Activated CD4-positive, alpha-beta T cell treated with anti-CD3 and anti-CD28 coated beads, Interleukin-2, amount 10 ng/mL, durations not matched to agents 7 days and 5 days (primary cell): ENCODE data around the gene RLBP1. TPM values are rescaled to one million over a fixed set of nuclear protein-coding genes. Genes with fewer than 3 reads are reported as not detected.

Experiments
- CTCF ChIA-PET: fragments of 350-600 bp; sonication (Branson Sonifier 250); formaldehyde crosslinking; loops from one replicate; lab custom pipeline; 2021; ENCODE audit warnings: antibody characterized with exemption; lab: Charles Lee
- POLR2A ChIA-PET: fragments of 350-600 bp; sonication (Branson Sonifier 250); formaldehyde crosslinking; loops from one replicate; lab custom pipeline; 2021; ENCODE audit warnings: antibody characterized with exemption; lab: Charles Lee
- DNase-seq: peaks from one replicate; pipeline ENCODE4 v3.0.0-alpha.2; 2020
- H3K27ac Mint-ChIP-seq: one replicate; pipeline ENCODE4 v1.8.0; 2021; ENCODE audit warnings: mild to moderate bottlenecking, moderate library complexity, mixed read lengths
- H3K27me3 Mint-ChIP-seq: one replicate; pipeline ENCODE4 v1.8.0; 2021; ENCODE audit warnings: mixed read lengths
- H3K36me3 Mint-ChIP-seq: one replicate; pipeline ENCODE4 v1.8.0; 2021; ENCODE audit warnings: low read depth, mixed read lengths
- H3K4me1 Mint-ChIP-seq: one replicate; pipeline ENCODE4 v1.8.0; 2021; ENCODE audit warnings: mixed read lengths
- H3K4me3 Mint-ChIP-seq: one replicate; pipeline ENCODE4 v1.8.0; 2021; ENCODE audit warnings: mild to moderate bottlenecking, moderate library complexity, mixed read lengths
- H3K9me3 Mint-ChIP-seq: one replicate; pipeline ENCODE4 v1.8.0; 2021; ENCODE audit warnings: mixed read lengths
- total RNA-seq, 2 experiments: library from RNA; stranded (reverse); gene quantifications; one replicate each; pipeline ENCODE4 v1.2.3, GENCODE V29; 2021

The RLBP1 gene
- total RNA-seq, 2 experiments from 2014 or later, result not detected

DNA sequence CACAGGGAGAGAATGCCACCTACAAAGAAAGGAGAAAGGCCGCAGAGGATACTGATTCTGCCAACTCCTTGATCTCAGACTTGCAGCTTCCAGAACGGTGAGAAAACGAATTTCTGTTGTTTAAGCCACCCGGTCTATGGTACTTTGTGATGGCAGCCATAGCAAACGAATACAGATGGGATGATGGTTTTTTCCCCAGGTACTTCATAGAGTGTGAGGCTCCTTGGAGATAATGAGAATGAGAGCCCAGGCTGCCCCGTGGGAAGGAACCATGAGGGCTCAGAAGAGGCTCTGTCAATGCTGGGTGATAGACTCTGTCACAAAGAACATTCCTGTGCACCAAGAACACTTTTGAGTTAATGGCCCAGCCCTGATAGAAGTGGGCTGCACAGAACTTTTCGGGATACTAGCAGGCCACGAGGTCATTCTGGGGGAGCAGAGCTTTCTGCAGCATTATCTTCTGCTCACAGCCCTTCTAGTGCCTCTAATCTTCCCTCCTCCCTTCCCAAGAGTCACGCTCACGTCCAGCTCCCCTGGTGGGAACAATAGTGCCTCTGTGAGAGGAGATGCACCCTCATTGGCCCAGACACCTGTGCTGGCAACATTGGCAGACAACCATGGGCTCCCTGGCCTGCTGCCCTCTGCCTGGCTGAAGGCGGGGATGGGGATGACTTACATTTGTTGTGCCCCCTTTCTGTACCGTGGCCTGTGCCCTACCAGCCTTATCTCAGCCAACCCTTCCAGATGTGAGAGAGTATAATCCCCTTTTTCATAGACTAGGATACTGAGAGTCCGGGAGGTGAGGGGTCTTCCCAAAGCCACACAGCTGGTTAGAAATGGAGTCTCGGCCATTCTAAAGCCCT is 5.2 kb upstream of the RLBP1 start:
- H3K27me3 Mint-ChIP-seq, result peaks cover 3% of the 10 kb centered on the region
- H3K9me3 Mint-ChIP-seq, result no peaks in the 10 kb centered on the region
- no peak overlapping the region for H3K27ac Mint-ChIP-seq
- no peaks in the 10 kb centered on the region for H3K36me3 Mint-ChIP-seq
- POLR2A ChIA-PET, result no interaction called here
- H3K4me1 Mint-ChIP-seq, result peaks cover 3% of the 10 kb centered on the region
- no peak for DNase-seq
- no peak overlapping the region for H3K4me3 Mint-ChIP-seq
- CTCF ChIA-PET, result interaction anchor here (4.8 kb wide), 1 partner anchor 20 kb away, joined by 15 read pairs; no protein-coding TSS in a partner anchor

GRCh38 chr15:89225588-89225987 is 4.2 kb upstream of the RLBP1 start:
- peaks cover 2% of the 10 kb centered on the region for H3K4me1 Mint-ChIP-seq
- no peak overlapping the region for H3K4me3 Mint-ChIP-seq
- H3K27ac Mint-ChIP-seq, result no peak overlapping the region
- H3K9me3 Mint-ChIP-seq, result no peaks in the 10 kb centered on the region
- ChIA-PET POLR2A (no interaction called here), CTCF (interaction anchor here (4.8 kb wide), 1 partner anchor 19 kb away, joined by 15 read pairs; no protein-coding TSS in a partner anchor)
- H3K36me3 Mint-ChIP-seq, result no peaks in the 10 kb centered on the region
- H3K27me3 Mint-ChIP-seq, result peaks cover 3% of the 10 kb centered on the region
- DNase-seq, result no peak

DNA sequence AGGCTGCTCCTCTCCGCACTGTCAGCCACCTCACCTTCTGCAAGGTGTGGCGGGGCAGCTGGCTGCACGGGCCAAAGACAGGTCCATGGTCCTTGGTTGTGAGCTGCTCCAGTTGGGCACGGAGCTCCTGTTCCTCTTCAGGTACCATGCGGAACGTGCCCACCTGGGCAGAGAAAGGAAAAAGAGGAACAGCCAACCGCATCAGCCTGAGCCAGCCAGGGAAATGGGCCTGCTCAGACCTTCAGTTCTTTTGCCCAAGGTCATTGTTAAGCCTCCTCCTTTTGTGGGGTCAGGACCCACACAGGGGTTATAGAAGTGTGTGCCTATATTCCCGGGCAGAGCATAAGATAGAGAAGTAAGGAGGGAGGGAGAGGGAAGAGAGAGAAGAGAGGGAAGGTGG is 2.8 kb downstream of the RLBP1 start:
- Mint-ChIP-seq H3K36me3 (no peaks in the 10 kb centered on the region), H3K4me1 (no peaks in the 10 kb centered on the region), H3K9me3 (no peaks in the 10 kb centered on the region), H3K27ac (no peak overlapping the region), H3K27me3 (peaks cover 1% of the 10 kb centered on the region), H3K4me3 (no peak overlapping the region)
- POLR2A ChIA-PET, result no interaction called here
- CTCF ChIA-PET, result interaction anchor here (2.4 kb wide), 1 partner anchor 12 kb away, joined by 16 read pairs; no protein-coding TSS in a partner anchor
- no peak for DNase-seq

DNA sequence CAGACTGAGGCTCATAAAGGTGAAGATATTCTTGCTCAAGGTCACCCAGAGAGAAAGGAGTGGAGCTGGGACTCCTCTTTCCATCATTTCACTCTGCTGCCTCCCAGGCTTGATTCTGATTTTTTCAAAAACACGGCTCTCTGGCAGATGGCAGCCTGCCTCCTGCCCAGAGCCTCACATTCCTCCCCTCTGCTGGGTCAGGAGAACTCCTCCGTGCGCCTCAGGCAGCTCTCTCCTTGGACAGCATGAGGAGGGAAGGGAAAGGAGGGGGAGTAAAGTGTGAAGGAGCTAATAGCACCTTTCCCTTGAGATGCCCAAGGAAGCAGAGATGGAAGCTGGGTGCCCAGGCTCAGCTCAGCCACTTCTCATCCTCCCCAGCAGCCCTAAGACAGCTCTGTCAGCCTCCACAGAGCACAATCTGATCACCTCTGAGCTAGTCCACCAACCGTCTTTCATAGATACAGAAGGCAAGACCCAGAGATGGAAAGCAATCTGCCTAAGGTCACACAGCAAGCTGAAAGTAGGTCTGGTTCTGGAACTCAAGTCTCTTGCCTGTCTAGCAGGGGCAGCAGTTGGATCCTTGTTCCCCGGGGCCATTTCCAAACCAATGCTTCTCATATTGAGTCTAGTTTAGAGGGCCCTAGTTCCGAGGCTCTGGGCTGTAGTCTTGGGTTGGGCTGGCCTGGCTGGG is 3.5 kb downstream of the RLBP1 start:
- H3K9me3 Mint-ChIP-seq, result no peaks in the 10 kb centered on the region
- H3K4me1 Mint-ChIP-seq, result no peaks in the 10 kb centered on the region
- H3K27ac Mint-ChIP-seq, result no peak overlapping the region
- no peak overlapping the region for H3K4me3 Mint-ChIP-seq
- ChIA-PET POLR2A (no interaction called here), CTCF (interaction anchor here (0.5 to 2.4 kb wide), 2 partner anchors 11 to 454 kb away, joined by 3 to 16 read pairs; no protein-coding TSS in a partner anchor)
- DNase-seq, result no peak
- peaks cover 1% of the 10 kb centered on the region for H3K27me3 Mint-ChIP-seq
- H3K36me3 Mint-ChIP-seq, result no peaks in the 10 kb centered on the region

DNA sequence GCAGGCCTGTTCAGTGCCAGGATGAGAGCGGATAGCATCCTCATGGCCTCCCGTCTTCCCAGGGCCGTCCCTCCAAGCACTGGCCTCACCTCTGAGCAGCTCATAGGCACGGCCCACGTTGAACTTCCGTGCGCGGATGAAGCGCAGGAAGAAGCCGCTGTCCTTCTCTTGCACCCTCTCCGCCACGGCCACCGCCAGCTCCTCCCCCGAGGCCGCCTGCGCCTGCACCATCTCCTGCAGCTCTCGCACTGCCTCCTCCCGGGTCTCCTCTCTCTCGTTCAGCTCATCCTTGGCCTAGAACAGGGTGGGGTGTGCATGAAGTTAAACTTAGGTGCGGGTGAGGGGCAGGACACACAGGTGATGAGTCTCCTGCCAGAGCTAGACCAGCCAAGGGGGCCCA is 4.3 kb downstream of the RLBP1 start:
- H3K9me3 Mint-ChIP-seq, result no peaks in the 10 kb centered on the region
- CTCF ChIA-PET, result interaction anchor here (0.5 to 2.4 kb wide), 2 partner anchors 10 to 453 kb away, joined by 3 to 16 read pairs; no protein-coding TSS in a partner anchor
- H3K27ac Mint-ChIP-seq, result no peak overlapping the region
- H3K4me3 Mint-ChIP-seq, result no peak overlapping the region
- POLR2A ChIA-PET, result no interaction called here
- no peaks in the 10 kb centered on the region for H3K36me3 Mint-ChIP-seq
- H3K27me3 Mint-ChIP-seq, result peaks cover 1% of the 10 kb centered on the region
- no peak for DNase-seq
- H3K4me1 Mint-ChIP-seq, result no peaks in the 10 kb centered on the region

- ChIA-PET CTCF (interaction anchor here (0.6 to 1.4 kb wide), 3 partner anchors 9 to 38 kb away, joined by 3 to 11 read pairs (median 3); no protein-coding TSS in a partner anchor), POLR2A (no interaction called here)
- peaks cover 4% of the 10 kb centered on the region for H3K27me3 Mint-ChIP-seq
- no peak overlapping the region for H3K27ac Mint-ChIP-seq
- no peaks in the 10 kb centered on the region for H3K4me1 Mint-ChIP-seq
- no peaks in the 10 kb centered on the region for H3K9me3 Mint-ChIP-seq
- H3K4me3 Mint-ChIP-seq, result no peak overlapping the region
- no peak for DNase-seq
- no peaks in the 10 kb centered on the region for H3K36me3 Mint-ChIP-seq
Measured at GRCh38 chr15:89215627-89216026, 5.8 kb downstream of the RLBP1 start.

DNA sequence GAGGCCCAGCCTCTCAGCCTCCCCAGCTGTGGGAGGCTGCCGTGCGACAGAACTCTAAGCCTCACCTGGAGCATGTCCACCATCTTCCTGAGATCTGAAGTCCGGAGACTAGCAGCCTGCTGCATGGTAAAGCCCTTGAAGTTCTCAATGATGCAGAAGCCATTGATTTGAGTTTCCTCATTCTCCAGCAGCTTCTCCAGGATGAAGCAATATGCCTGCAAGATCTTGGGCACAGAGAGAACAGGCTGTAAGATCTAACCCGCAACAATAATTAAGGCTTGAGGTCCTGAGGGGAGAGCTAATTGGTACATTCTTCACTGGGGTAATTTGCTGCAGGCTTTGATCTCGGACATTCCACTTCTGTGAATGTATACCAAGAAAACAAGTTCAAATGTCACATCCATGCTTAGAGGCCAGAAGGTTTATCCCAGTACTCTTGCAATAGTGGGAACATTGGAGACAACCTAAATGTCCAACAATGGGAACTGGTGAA is 9.7 kb downstream of the RLBP1 start:
- Mint-ChIP-seq H3K36me3 (no peaks in the 10 kb centered on the region), H3K9me3 (no peaks in the 10 kb centered on the region), H3K4me3 (no peak overlapping the region), H3K27ac (no peak overlapping the region), H3K27me3 (peaks cover 5% of the 10 kb centered on the region), H3K4me1 (peaks cover 5% of the 10 kb centered on the region)
- ChIA-PET POLR2A (no interaction called here), CTCF (no interaction called here)
- DNase-seq, result no peak

- no peak overlapping the region for H3K27ac Mint-ChIP-seq
Measured at GRCh38 chr15:89209057-89209456, 12.3 kb downstream of the RLBP1 start.

GRCh38 chr15:89208256-89208655 is 13.1 kb downstream of the RLBP1 start:
- Mint-ChIP-seq H3K27ac (no peak overlapping the region), H3K4me1 (peaks cover 30% of the 10 kb centered on the region), H3K4me3 (no peak overlapping the region), H3K36me3 (no peaks in the 10 kb centered on the region), H3K9me3 (no peaks in the 10 kb centered on the region), H3K27me3 (peaks cover 5% of the 10 kb centered on the region)
- no peak for DNase-seq
- ChIA-PET POLR2A (no interaction called here), CTCF (no interaction called here)

More at GRCh38 chr15:89209057-89209456, 12.3 kb downstream of the RLBP1 start:
- no peaks in the 10 kb centered on the region for H3K9me3 Mint-ChIP-seq
- no peaks in the 10 kb centered on the region for H3K36me3 Mint-ChIP-seq
- no peak for DNase-seq
- H3K4me1 Mint-ChIP-seq, result peaks cover 22% of the 10 kb centered on the region
- no peak overlapping the region for H3K4me3 Mint-ChIP-seq
- ChIA-PET CTCF (no interaction called here), POLR2A (no interaction called here)
- peaks cover 5% of the 10 kb centered on the region for H3K27me3 Mint-ChIP-seq

- peaks cover 5% of the 10 kb centered on the region for H3K27me3 Mint-ChIP-seq
- ChIA-PET POLR2A (interaction anchor here (0.5 to 1.5 kb wide), 2 partner anchors 37 to 123 kb away, joined by 3 to 4 read pairs; partner anchors contain the start of gene FANCI), CTCF (interaction anchor here (0.6 to 3.1 kb wide), 45 partner anchors 8 to 732 kb away, joined by 3 to 16 read pairs (median 4); partner anchors contain the start of genes ABHD2 and FANCI)
- H3K4me3 Mint-ChIP-seq, result no peak overlapping the region
- peak overlapping the region; percentile 7 for H3K27ac Mint-ChIP-seq
- H3K4me1 Mint-ChIP-seq, result peaks cover 33% of the 10 kb centered on the region
- peaks cover 4% of the 10 kb centered on the region for H3K36me3 Mint-ChIP-seq
- no peaks in the 10 kb centered on the region for H3K9me3 Mint-ChIP-seq
- DNase-seq, result peak; percentile 71
Measured at GRCh38 chr15:89206908-89207331, 14.5 kb downstream of the RLBP1 start.

DNA sequence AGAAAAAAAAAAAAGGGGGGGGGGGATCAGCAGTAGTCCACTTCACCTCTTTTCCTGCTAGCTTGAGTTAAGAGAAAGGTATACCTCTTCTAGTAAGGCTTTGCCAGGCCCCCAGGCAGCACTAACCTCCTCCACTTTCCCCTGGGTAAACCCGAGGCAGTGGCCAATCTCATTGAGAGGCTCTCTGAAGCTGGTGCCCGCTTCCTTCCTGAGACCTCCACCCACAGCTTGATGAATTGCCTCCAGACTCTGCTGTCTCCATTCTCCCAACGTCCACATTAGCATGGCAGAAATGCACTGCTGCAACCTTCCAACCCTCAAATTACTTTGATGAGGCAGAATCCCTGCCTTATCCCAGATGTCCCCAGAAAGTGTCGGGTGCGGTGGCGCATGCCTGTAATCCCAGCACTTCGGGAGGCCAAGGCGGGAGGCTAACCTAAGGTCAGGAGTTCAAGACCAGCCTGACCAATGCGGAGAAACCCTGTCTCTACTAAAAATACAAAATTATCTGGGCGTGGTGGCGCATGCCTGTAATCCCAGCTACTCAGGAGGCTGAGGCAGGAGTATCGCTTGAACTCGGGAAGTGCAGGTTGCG is 15.3 kb downstream of the RLBP1 start:
- H3K36me3 Mint-ChIP-seq, result peaks cover 9% of the 10 kb centered on the region
- no peaks in the 10 kb centered on the region for H3K9me3 Mint-ChIP-seq
- H3K27ac Mint-ChIP-seq, result no peak overlapping the region
- no peak for DNase-seq
- H3K27me3 Mint-ChIP-seq, result peaks cover 5% of the 10 kb centered on the region
- H3K4me1 Mint-ChIP-seq, result peaks cover 33% of the 10 kb centered on the region
- ChIA-PET CTCF (interaction anchor here (0.5 to 3.1 kb wide), 46 partner anchors 7 to 732 kb away, joined by 3 to 16 read pairs (median 4); partner anchors contain the start of genes ABHD2 and FANCI), POLR2A (interaction anchor here (0.5 to 1.5 kb wide), 2 partner anchors 38 to 124 kb away, joined by 3 to 4 read pairs; partner anchors contain the start of gene FANCI)
- H3K4me3 Mint-ChIP-seq, result no peak overlapping the region

GRCh38 chr15:89203705-89204273 is 17.6 kb downstream of the RLBP1 start:
- H3K27ac Mint-ChIP-seq, result peak overlapping the region; percentile 72
- ChIA-PET CTCF (interaction anchor here (1.1 kb wide), 1 partner anchor 11 kb away, joined by 4 read pairs; no protein-coding TSS in a partner anchor), POLR2A (no interaction called here)
- H3K27me3 Mint-ChIP-seq, result peaks cover 3% of the 10 kb centered on the region
- peaks cover 10% of the 10 kb centered on the region for H3K36me3 Mint-ChIP-seq
- peak overlapping the region; percentile 6 for H3K4me3 Mint-ChIP-seq
- H3K9me3 Mint-ChIP-seq, result no peaks in the 10 kb centered on the region
- peak; percentile 56 for DNase-seq
- H3K4me1 Mint-ChIP-seq, result peaks cover 33% of the 10 kb centered on the region
